Ovary (tissue), 3 donors: ENCODE data around the gene CDC42EP2.

ENCODE experiments used
- EP300 ChIP-seq: sonication (generic); formaldehyde crosslinking; IDR thresholded peaks from one replicate; pipeline ENCODE4 v1.6.1; 2017; ENCODE audit warnings: antibody characterized with exemption
- TF ChIP-seq, protein P1 (sequence below), 3 donors: fragments of 450-650 bp in 2 of 3; fragments of 200-600 bp in 1 of 3; IDR thresholded peaks; one replicate each; pipeline versions ENCODE4 v1.5.1 to v1.8.0; 2016 to 2022; ENCODE audit warnings: antibody characterized with exemption in 3 of 3, mild to moderate bottlenecking in 1 of 3
- donor health status: DM: no; HTN: no; CAD: no.

DNA sequence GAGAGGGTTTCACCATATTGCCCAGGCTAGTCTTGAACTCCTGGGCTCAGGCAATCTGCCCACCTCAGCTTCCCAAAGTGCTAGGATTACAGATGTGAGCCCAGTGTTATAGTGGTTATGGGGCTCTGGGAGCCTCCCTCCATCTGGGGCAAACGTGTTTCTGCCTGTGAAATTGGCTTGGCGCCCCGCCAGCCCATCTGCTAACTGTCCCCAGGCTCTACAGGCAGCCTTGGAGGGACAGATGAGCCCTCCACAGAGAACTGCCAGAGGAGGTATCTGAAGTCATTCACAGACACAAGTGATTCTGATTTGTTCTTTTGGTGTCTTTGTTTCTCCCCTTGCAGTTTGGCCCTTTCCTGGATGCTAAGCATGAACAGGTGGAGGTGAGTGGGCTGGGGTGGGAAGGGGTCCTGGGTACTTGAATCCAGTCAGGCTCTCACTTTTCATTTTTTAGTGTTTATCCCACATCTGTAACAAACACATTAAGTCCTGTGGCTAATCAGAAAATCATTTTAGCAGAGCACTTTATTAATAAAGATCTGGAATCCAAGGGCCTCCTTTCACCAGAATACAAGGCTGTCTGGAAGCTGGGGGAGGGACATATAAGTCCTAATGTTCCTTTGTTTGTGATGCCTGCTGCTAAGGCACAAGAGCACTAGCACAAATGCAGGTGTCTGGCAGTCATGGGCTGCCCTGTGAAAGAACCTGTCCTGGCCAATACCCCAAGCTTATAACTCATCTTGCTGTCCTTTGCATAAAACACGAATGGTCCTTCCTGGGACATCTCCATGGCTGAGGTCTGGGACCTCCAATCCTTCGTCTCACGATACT lies 25.7 kb upstream of the CDC42EP2 start:
- TF ChIP-seq, protein P1, sequence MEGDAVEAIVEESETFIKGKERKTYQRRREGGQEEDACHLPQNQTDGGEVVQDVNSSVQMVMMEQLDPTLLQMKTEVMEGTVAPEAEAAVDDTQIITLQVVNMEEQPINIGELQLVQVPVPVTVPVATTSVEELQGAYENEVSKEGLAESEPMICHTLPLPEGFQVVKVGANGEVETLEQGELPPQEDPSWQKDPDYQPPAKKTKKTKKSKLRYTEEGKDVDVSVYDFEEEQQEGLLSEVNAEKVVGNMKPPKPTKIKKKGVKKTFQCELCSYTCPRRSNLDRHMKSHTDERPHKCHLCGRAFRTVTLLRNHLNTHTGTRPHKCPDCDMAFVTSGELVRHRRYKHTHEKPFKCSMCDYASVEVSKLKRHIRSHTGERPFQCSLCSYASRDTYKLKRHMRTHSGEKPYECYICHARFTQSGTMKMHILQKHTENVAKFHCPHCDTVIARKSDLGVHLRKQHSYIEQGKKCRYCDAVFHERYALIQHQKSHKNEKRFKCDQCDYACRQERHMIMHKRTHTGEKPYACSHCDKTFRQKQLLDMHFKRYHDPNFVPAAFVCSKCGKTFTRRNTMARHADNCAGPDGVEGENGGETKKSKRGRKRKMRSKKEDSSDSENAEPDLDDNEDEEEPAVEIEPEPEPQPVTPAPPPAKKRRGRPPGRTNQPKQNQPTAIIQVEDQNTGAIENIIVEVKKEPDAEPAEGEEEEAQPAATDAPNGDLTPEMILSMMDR (IDR thresholded peaks at IDR 0.05): no peak
- no peak for TF ChIP-seq EP300
